ENCODE results near the gene CFP.
"Not testable (repeated sequence)": the region's sequence is repeated elsewhere in the genome, so short reads cannot be mapped to it uniquely, and the experiment has no call there.

The CFP gene

DNA sequence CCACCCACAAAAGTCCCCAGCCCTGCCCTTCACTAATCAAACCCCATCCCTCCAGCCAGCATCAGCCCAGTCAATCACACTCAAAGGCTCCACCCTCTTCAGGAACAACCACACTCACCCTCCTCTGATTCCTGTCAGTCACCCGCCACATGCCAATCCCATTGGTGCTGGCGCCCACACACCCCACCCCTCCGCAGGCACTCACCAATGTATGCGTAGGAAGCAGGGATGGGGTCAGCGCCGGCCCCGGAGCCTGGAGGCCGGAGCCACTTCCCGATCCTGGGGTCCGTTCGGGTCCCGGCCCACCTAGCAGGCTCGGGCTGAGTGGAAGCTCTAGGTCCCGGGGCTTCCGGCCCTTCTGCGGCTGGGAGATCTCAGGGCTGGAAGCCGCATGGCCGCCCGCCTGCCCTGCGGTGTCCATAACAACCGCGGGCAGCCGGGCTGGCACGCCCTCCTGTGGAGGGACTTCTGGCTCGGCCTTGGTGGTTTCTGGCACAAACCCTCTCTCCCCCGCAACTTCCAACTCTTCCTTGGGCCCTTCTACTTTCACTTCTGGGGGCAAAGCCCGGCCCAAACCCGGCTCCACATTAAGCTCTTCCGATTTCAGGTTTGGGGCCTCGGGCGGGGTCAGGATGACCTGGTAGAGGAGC lies 7.9 kb upstream of the CFP start:
- no peak for DNase-seq

DNA sequence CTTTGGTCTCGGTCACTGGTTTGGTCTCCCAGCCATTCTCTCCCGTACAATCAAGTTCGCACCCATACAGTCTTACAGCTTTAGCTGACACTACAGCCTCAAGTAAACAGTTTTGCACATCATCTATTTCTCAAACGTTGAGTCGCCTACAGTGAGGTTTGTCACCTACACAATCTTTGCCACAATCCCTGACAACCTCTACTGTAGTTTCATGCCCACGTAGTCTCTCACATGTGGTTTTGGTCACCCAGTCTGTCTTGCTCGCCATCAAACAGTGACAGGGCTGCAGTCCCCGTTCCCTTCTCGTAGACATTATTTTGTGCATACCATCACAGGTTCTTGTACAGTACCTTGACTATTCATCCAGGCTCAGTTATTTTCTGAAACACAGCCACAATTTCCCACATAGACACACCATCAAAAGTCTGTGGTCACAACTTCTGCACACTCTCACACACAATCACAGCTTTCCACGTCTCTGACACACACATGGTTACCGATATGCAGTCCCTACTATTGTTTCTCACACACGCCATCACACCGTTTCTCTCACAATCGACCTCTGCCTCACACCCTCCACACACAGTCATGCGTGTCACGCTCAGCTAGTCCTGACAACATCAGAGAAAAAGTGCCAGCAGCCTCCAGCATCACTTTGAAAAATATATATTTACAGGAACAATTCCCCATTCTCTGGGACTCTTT lies 5.3 kb upstream of the CFP start:
- DNase-seq, result no peak

DNA sequence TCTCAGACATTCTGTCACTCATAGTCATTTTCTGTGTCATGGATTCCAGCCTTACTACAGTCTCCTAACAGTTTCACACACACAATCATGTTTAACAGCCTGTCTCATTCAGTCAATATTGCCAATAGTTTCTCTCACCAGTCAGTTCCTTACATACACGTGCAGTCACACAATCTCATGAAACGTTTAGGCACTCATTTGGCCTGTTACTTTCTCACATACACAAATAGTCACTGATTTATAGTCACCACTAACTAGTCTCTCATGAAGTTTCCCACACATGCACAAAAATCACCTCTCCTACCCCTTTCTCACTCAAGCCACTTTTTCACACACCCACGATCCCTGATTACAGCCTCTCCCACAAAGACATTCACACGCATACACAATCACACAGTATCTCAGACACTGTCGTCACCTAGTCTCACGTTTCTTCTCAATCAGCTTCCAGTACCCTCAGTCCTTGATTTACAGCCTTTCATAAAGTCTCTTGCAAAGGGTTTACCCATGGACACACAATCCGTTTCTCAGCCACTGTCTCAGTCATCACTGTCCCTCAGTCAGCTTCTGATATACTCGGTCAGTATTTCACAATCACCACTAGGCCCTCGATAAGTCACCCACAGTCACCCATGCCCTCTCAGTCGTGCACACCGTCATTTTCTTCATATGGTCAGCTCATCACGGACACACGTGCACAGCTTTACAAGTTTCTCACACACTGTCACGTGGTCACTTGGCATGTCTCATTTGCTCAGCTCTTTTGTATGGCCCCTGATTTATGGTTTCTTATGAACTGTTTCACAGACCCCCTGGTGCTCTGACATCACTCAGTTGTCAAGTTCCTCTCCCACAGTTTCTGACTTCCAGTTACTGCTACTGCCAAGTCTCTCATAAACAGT lies 4.2 kb upstream of the CFP start:
- no peak for DNase-seq

DNA sequence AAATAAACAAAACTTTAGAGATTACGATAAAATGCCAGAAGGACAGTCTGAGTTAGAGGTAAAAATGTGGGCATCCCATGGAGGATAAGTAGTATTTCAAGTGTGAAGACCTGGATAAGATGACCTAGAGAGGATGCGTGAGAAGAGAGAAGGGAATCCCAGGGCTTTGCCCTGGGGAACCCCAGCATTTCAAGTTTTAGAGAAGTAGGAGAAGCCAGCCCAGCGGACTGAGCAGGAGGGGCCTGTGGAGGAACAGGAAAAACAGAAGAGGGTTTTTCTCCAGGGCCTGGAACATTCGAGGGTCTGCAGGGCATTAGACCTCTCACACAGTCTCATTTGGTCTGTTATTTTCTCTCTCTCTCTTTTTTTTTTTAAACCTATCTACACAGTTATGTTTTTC lies 2.9 kb upstream of the CFP start:
- DNase-seq, result no peak

DNA sequence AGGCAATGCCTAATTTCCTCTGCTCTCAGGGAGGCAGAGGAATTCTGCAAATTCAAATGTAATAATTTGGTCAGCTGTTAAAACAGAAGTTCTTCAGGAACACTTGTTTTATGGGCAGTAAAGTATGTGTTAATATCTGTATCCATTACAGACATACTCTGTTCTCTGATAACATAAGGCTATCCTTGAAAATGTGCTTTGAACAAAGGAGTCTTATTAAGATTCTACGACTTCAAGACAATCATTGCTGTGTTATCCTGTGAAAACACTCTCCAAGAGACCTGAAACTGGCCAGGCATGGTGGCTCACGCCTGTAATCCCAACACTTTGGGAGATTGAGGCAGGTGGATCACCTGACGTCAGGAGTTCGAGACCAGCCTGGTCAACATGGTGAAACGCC lies 1.9 kb upstream of the CFP start:
- no peak for DNase-seq

DNA sequence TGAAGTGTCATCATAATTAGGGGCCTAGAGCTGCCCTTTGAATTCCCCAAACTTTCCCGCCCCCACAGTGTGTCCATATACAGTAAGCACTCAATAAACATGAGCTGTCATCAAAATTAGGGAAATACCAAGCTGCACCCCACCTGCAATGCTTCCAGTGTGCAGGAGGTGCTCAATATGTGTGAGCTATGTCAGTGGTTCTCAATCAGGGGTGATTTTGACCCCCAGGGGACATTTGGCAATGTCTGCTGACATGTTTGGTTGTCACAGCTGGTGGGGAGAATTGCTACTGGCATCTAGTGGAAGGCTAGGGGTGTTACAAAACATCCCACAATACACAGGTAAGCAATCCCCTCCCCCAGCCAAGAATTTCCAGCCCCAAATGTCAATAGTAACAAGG lies 748 bp downstream of the CFP start:
- DNase-seq, result no peak

DNA sequence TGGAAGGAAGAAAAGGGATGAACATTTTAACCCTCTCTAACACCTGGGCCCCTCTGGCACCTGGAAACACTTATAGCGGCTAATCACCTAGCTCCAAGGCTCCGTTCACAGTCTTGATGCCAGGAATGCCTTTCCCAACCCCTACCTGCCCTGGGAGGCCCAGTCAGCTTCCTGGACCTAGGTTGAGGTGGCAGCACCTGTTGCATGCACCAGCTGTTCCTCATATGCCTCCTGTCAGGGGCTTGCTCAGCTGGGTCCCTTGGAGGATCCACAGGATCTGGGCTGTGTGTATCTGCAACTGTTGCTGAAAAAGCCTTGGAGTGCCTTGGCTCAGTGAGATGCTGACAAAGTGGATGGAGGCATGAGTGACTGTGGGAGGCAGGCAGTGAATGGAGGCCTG lies 4.4 kb downstream of the CFP start:
- DNase-seq, result no peak

DNA sequence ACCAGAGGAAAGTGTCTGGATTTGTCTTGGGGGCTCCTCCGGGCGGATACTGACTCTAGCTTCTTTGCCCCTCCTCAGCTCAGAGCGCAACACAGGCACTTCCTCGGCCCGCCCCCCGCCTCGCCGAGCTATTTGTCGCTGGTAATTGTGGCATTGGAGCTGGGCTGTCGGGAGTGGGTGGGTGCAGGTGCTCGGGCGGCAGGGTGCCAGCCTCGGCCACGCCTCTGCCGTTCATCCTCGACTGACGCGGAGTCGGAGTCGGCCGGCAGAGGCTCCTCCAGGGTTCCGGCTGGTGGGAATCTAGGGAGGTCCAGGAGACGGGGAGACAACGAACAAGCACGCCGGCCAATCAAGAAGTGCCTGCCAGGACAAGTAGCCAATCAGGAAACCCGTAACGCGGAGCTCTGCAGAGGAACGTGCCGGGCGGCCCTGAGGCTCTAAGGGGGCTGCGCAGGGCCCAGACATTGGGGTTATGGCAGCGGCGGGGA lies 6.1 kb downstream of the CFP start:
- peak; percentile 77 for DNase-seq

DNA sequence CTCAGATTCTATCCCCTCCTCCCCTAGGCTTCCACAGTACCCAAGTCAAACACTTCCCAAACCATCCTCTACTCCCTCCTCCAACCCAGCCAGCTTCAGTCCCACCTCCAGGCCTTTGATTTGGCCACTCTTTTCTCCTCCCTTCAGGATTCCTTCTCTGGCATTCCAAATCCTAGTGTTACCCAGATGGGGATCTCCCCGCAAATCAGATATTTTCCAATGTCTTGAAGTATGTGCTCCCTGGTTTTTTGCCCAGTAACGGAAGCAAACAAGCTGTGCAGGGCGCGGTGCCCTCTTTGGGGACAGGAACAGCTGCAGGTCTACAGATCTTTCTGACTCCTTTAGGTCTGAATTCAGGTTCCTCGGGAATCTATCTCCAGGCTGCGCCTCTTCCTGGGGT lies 7.9 kb downstream of the CFP start:
- DNase-seq, result no peak

DNA sequence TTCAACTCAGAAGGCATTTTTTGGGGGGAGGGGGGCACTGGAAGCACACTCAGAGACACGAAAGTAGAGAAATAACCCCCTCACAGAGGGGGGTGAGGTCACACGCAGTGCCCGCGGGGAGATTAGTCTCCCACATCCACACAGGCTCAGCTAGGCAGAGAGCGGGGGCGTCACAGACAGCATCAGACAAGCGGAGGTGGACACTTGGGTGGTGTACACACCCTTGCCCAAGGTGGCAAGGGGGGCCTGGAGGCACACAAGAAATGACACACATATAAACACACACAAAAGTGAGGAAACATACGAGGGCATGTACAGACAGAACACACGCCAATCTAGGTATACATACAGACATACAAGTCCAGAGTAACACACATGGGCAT lies 9.4 kb downstream of the CFP start:
- DNase-seq, result no peak

DNA sequence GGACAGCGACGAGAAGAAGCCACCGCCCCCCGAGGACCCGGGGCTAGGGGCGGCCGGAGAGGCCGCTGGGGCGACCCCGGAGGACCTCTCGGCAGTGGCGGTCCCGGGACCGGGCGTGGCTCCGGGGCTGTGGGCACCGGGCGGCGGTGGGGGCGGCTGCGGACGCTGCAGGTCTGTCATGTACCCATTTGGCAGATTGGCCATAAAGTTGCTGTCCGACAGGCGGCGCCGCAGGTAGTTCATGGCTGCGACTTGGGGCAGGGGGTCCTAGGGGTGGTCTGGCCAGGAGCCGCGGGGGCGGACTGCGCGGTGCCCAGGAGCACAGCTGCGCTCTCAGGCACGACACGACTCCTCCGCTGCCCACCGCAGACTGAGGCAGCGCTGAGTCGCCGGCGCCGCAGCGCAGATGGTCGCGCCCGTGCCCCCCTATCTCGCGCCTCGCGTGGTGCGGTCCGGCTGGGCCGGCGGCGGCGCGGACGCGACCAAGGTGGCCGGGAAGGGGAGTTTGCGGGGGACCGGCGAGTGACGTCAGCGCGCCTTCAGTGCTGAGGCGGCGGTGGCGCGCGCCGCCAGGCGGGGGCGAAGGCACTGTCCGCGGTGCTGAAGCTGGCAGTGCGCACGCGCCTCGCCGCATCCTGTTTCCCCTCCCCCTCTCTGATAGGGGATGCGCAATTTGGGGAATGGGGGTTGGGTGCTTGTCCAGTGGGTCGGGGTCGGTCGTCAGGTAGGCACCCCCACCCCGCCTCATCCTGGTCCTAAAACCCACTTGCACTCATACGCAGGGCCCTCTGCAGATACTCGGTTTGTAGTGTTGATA lies 10.0 kb downstream of the CFP start, which contains the start of gene SYN1:
Gene SYN1 (minus strand): TSS at position 372 of the 817 bp plus-strand sequence. CDS start 129 bp downstream, at position 243.
- peak; percentile 70 for DNase-seq

DNA sequence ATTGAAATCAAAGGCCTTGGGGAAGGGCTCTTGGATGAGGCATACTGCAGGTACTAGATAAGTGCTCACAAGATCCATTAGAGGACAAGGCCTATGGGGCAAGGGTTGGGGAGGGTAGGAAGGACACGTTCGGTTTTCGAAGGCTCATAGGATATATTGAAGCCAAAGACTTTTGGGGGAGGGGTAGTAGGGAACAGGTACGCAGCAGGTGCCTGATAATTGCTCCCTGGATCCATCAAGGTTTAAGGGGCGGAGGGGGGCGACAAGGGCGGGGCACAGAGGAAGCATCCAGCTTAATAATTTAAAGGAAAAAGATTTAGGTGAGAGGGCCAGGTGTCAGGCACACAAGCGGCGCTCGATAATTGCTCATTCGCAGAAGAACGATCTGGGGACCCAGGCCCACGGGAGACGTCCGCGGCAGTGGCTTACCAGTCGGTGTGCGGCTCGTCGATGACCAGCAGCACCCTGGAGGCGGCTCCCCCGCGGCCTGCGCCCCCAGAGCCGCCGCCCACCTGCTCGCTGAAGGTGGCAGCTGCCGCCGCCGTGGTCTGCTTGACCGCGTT lies 10.7 kb downstream of the CFP start:
- DNase-seq, result no peak

DNA sequence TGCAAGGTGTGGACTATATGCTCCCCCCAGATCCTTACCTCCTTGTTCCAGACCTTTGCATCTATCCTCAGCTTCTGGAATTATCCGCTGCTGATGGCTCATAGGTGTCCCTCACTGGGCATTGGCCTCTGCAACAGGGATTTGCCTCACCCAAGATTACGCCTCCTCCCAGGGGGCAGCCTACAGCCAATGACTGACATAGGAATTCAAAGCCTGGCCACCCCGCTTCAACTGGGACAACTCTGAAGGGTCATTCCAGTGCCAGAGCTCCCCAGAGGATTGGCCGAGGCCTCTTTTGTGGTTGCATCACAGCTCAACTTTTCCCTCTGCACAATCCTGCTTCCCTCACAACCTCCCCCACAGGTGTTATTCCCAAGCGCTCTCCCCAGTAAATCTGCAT lies 15.1 kb downstream of the CFP start:
- DNase-seq, result no peak

DNA sequence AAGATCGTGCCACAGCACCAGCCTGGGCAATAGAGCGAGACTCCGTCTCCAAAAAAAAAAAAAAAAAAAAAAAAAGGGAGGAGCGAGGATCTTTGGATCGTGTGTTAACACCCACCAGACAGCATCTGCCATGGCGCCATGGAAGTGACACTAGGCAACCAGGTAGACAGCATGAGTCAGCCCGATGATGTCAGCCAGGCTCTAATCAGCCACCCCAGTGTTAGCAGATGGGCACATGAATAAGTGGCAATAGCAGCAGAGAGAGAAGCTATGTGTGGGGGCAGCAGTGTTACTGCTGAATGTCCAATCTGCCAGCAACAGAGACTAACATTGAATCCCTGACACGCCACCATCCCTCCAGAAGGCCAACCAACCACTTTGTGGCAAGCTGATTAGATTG lies 16.6 kb downstream of the CFP start:
- no peak for DNase-seq

DNA sequence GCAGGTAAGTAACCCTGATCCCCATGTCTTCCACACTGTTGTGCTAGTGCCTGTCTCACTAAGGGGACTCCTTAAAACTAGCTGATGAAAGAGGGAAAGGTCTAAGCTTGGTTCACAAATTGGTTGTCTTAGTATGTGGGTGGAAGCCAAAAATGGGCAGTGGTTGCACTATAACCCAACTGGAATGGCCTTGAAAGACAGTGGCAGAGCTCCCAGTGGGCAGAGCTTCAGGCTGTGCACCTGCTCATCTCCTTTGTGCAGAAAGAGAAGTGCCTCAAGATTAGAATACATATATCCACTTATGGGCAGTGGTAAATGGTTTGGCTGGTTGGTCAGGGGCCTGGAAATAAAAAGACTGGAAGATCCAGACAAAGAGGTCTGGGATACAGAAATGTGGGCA lies 17.3 kb downstream of the CFP start:
- DNase-seq, result no peak

DNA sequence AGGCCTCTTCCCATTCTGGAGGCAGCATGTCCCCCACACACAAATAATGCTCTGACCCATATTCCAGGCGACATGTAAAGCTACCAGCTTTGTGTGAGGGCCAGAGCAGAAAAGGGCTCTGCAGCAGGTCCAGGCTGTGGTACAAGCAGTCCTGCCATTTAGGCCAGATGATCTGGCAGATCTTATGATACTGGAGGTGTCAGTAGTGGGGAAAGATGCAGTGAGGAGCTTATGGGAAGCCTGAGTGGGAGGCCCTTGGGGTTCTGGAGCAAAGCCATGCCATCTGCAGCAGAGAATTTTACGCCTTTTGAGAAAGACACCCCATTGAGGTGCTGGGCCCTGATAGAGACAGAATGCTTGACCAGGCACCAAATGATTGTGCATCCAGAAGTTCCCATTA lies 17.8 kb downstream of the CFP start:
- no peak for DNase-seq

DNA sequence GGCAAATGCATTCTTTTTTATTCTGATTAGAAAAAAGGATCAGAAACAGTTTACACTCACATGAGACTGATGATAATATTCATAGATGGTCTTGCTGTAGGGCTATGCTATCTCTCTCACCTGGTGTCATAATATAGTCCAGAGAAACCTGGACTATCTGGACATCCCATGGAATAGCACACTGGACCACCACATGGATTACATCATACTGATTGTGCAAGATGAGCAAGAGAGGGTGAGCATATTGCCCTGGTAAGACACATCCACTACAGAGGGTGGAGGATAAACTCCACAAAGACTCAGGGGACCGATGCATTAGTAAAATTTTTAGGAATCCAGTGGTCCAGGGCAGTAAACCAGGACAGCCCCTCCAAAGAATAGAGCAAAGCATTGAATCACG lies 18.2 kb downstream of the CFP start:
- no peak for DNase-seq

DNA sequence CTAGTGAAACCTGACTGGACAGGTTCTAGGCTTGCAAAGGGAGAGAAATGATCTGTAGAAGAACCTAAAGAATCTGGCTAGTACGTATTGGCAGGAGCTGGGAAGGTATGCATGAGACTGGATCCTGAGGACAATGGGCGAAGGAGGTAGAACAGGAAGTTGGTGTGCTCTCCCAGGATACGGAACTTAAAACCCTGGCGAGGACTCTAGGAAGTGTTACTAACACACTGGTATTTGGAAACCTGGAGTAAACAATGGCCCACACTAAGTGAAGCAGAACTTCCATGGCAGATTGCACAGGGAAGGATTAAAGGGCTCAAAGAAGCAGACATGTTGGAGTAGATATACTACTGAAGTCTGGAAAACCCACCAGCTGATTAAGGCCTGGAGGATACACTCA lies 19.2 kb downstream of the CFP start:
- no peak for DNase-seq

DNA sequence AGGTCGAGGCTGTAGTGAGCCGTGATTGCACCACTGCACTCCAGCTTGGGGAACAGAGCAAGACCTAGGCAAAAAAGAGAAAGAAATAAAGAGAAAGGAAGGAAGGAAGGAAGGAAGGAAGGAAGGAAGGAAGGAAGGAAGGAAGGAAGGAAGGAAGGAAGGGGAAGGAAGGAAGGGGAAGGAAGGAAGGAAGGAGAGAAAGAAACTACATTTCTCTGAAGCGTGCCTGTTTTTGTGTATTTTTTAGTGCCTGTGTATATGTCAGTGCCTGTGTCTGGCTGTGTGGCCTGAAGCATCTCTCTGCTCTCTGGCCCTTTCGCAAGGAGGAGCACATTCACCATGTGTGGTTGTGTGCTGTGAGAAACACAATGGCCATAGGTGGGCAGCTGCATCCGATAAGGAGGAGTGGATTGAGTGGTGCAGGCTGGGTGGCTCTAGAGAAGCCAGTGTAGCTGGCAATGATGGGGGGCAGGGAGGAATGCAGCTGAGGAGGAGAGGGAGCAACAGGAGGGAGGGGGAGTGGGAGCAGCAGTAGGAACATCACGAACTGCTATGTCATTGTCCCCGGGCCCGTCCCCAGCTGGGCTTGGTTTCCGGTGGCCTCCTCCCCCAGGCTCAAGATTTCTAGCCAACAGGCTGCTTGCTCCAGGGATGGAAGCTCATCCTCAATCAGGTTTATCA lies 21.5 kb downstream of the CFP start:
- DNase-seq, result no peak

DNA sequence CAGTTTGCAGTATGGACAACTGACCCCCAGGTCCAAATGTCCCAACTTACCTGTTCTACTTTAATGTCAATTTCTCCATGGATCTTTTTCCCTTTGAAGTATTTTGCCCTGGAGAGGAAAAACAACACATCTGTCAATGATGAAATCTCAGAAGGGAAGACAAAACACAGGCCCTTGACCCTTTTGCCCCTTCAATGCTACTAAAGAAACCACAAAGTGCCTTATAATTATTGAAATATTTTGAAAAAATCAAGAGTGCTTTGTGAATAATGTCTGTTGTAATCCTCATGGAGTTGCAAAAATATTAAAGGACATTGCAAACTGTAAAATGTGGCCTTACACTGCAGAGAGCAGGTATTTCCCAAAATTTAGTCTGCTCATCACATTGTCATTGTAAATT lies 22.6 kb downstream of the CFP start:
- DNase-seq, result no peak

DNA sequence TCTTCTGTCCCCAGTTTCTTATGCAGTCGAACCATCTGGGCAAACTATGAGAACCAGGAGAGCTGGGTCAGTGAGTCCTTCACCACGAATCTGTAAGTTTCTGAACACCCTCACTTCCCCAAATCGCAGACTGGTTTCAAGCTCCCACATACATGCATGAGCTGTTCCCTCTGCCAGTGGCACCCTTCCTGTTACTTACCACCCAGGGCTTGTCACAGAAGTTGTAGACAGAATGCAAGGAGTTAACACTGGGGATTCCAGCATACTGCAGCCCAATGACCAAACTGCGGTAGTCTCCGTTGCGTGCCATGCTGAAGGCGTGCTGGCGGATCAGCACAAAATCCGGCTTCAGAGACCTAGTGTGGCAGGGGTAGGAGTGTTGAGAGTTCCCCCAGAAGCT lies 24.7 kb downstream of the CFP start:
- no peak for DNase-seq

DNA sequence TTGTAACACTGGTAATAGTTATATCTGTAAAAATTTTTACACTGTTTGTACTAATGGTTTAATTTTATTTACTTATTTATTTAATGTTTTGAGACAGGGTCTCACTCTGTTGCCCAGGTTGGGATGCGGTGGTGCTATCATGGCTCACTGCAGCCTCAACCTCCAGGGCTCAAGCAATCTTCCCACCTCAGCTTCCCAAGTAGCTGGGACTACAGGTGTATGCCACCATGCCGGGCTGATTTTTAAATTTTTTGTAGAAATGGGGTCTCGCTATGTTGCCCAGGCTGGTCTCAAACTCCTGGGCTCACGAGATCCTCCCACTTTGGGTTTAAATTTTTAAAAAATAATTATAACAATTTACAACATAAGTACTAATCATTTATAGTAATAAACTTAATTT lies 26.6 kb downstream of the CFP start:
- DNase-seq, result not testable (repeated sequence)
